DLD1 (cell line): ENCODE measurements around the gene SOX10.

Source experiments
- in situ Hi-C: cut with HindIII; loops from 2 replicates; pipeline ENCODE4 v1.10.0; 2017; ENCODE audit warnings: low sequenced_read_pairs

SOX10 gene

GRCh38 chr22:38016182-38017151, 32.1 kb upstream of the SOX10 start:
- in situ Hi-C loops = no loop called here

- in situ Hi-C loops = no loop called here
Observed at GRCh38 chr22:38014083-38014482, 29.7 kb upstream of the SOX10 start.

DNA sequence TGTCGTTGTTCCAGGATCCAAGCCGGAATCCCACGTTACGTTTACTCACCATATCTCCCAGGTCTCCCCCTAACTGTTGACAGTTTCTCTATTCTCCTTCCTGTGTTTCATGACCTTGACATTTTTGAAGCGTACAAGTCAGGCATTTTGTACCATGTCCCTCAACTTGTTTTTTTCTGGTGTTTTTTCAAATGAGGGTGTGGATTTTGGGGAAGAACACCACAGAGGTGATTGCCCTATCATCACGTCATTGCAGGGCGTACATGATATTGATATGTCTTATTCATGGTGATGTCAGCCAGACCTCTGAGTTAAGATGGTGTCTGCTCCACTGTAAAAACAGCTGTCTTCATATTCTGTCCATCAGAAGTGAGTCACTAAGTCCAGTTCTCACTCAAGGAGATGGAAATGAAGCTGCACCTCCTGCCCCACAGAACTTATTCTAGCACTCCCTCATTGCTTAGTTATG, 28.3 kb upstream of the SOX10 start:
- in situ Hi-C loops = no loop called here

GRCh38 chr22:38009000-38009806, 24.8 kb upstream of the SOX10 start:
- in situ Hi-C loops = no loop called here

DNA sequence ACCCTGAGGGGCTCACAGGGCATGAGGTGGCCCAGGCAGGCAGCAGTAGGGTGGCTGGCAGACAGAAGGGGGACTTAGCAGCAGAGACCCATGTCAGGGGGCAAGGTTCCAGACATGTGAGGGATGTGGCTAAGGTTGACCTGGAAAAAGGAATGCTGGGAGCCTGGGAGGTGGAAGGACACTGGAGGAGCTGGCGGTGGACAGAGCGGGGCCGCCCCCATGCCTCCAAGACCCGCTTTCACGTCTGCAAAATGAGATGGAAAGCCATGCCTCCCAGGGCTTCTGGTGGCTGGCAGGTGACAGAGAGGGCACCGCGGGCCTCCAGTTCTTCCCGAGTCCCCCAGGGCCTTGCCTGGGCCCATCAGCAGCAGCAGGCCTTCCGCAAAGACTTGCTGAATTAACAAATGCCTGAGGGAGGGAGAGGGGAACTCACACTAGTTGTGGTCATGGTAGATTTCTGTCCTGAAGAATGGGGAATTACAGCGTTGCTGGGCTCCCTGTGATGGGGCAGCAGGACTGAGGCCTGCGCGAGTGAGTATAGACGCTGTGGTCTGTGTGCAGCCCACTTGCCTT, 23.1 kb upstream of the SOX10 start:
- in situ Hi-C loops = no loop called here

- in situ Hi-C loops = no loop called here
Observed at GRCh38 chr22:38006906-38007305, 22.6 kb upstream of the SOX10 start.

- in situ Hi-C loops = no loop called here
Observed at GRCh38 chr22:38005943-38006342, 21.6 kb upstream of the SOX10 start.

GRCh38 chr22:37999640-38000272, 15.4 kb upstream of the SOX10 start:
- in situ Hi-C loops = no loop called here

DNA sequence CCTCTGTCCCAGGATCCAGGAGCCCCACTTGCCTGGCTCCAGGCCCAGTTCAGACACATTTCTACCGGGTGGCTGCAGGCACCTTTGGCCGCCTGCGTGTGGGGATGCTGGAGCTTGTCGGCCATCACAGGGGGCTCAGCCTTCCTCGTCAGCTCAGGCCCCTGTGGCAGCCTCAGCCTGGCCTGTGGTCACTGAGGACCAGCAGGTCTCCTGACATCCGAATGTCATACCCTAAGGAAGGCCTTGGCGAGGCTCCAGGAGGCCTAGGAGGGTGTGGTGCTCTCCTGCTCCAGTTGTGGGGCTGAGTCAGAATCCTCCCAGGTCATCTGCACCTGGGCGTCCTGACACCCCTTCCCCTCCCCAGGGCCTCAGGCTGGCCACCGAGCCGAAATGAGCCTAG, 14.9 kb upstream of the SOX10 start:
- in situ Hi-C loops = no loop called here

DNA sequence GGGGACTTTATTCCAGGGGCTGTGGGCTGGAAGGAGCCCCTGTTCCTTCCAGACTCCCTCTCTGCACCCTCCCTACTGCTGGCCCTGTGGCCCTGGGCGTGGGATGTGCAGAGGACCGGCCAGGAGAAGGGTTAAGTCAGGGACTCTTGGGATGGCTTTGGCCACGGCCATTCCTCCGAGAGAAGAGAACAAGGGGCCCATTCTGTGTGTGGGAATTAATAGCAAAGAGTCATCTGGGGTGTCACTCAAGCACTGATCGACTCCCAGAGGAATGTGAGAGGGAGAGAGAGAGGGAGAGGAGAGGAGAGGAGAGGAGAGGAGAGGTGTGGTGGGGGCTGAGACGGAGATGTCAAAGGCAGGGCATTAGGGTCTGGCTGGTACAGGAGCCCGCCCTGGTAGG, 14.2 kb upstream of the SOX10 start:
- in situ Hi-C loops = no loop called here

DNA sequence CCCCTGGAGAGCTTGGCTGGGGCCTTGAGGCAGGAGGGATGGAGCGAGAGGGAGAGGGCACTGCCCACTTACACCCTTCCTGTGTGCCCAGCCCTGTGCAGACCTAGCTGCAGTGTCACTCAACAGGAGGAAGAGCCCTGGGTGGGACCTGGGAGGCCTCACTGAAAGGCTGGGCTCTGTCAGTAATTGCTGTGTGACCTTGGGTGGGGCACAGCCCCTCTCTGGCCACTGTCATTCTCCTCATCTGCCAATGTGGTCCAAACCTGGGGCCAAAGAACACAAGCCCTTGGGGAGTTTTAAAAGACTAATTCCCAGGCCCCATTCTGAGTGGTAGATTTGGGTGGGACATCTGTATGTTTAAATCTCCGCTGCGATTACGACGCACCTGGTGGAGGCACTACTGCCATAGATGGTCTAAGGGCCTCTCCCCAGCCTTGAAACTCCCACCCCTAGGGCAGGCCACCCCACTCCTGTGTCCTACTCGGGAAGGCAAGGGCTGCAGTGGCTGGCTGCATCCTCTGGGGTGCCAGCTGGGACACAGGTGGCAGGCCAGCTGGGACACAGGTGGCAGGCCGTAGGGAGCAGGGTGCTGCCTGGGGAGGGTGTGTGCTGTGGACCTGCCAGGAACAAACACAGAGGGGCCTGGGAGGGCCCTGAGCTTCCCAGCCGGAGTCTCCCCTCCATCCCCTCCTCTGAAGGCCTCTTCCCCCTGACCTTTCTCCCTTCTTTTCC, 12.3 kb upstream of the SOX10 start:
- in situ Hi-C loops = no loop called here

GRCh38 chr22:37996079-37996478, 11.7 kb upstream of the SOX10 start:
- in situ Hi-C loops = no loop called here

GRCh38 chr22:37995460-37995859, 11.1 kb upstream of the SOX10 start:
- in situ Hi-C loops = no loop called here

DNA sequence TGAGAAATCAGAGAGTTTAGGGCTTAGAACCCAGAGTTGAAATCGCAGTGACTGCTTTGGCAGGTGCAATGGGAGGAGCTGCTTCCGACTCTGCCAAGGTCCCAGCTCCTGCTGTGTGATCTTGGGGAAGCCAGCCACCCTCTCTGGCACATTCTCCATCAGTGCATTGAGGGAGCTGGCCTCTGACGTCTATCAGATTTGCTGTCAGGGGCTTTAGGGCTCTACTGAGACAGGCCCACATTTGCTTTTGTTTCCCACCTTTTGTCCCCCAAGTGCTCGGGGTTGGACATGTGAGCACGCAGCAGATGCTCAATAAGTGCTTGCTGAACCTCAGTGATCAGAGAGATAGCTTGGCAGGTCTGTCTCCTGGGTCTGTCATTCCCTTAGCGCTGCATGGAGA, 10.6 kb upstream of the SOX10 start:
- in situ Hi-C loops = no loop called here

GRCh38 chr22:37994049-37994448, 9.7 kb upstream of the SOX10 start:
- in situ Hi-C loops = no loop called here

DNA sequence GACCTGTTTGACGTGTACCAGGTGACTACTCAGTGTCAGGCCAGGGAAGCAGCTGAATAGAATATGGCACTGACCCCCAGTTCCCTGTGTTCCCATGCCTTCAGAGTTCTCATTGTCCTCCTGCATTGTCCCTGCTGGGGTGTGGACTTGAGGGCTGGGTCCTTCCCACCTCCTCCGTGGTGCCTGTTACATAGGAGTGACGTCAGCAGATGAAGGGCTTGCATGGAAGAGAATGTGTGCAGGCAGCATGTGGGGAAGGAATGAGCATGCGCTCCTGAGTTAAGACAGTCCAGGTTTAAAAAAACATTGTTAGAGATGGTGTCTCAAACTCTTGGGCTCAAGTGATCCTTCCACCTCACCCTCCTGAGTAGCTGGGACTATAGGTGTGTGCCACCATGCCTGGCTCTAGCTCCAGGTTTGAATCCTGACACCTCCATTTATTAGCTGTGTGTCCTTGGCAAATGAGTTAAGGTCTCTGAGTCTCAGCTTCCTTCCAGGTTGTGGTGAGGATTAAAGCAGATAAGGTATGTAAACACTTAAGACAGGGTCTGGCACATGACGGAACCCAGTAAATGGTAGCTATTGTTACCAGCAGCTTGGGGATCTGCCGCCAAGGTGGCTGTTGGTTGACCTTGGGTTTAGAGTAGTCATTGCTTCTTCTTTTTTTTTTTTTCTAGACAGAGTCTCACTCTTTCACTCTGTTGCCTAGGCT, 7.5 kb upstream of the SOX10 start:
- in situ Hi-C loops = no loop called here

DNA sequence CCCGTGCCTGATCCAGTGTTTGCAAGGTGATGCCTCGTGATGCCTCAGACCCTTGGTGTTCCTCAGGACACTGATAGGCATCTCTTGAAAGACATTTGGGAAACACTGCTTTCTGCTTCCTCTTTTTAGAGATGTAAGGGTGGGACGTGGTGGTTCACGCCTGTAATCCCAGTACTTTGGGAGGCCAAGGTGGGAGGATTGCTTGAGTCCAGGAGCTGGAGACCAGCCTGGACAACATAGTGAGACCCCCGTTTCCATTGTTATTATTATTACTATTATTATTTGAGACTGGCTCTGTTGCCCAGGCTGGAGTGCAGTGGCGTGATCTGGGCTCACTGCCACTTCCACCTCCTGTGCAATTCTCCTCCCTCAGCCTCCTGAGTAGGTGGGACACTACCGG, 6.5 kb upstream of the SOX10 start:
- in situ Hi-C loops = no loop called here

- in situ Hi-C loops = no loop called here
Observed at GRCh38 chr22:37990301-37990700, 5.9 kb upstream of the SOX10 start.

DNA sequence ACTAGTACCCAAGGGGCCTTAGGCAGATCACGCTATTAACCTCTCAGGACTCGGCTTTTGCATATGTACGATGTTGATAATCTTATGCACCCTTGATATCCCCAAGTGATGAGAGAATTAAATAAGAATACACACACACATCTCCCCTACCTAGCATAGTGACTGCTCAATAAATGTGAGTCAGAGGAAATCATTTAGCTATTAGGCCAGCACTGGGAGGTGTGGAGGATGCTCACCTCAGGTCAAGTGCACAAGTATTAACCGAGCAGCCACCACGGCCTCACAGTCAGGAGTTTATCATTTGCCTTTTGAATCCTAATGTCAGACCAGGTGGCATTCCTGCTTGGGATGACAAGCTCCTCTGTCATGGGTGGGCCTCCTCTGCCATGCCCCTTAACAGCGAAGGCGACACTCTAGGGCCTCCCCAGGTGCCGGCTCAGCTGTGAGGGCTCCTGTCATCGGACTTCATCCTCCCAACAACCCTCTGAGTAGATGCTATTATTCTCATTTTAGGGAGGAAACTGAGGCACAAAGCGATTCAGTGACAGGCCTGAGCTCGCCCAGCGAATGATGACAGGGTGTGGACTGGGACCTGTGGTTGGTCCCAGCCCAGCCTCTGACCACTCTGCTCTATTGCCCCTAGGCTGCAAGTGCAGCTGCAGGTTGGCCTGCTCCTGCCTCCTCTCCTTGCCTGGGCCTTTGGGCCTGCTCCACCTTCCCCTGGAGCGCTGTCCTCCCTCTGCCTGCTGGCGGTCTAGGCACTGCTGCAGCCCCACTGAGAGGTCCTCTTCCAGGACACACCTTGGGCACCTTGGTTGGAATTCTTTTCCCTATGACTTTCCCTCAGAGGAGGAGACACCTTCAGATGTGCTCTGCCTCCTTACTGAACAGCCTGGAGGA, 5.0 kb upstream of the SOX10 start:
- in situ Hi-C loops = no loop called here
